NOMO-1 treated with dmso at 0.1 percent for 144 hours (cell line): ENCODE data around the gene CMC1.
"Not testable (repeated sequence)": the region's sequence is repeated elsewhere in the genome, so short reads cannot be mapped to it uniquely, and the experiment has no call there.

Source experiments
- DNase-seq: peaks from one replicate; lab custom pipeline; 2025; ENCODE audit not compliant: unreplicated experiment; lab: John Stamatoyannopoulos, UW

CMC1 gene

GRCh38 chr3:28243424-28244106 is 2.1 kb downstream of the CMC1 start:
- peak; percentile 4 for DNase-seq

GRCh38 chr3:28244491-28244890 is 3.1 kb downstream of the CMC1 start:
- DNase-seq: no peak

GRCh38 chr3:28247286-28247685 is 5.9 kb downstream of the CMC1 start:
- no peak for DNase-seq

- DNase-seq: no peak
These were observed 9.6 kb downstream of the CMC1 start for GRCh38 chr3:28250999-28251398.

- peak; percentile 50 for DNase-seq
These were observed 10.6 kb downstream of the CMC1 start for GRCh38 chr3:28252001-28252431.

- DNase-seq: no peak
These were observed 11.8 kb downstream of the CMC1 start for GRCh38 chr3:28253040-28253715.

- DNase-seq: no peak
These were observed 20.6 kb downstream of the CMC1 start for GRCh38 chr3:28262001-28262400.

GRCh38 chr3:28265641-28266040 is 24.2 kb downstream of the CMC1 start:
- no peak for DNase-seq

- peak; percentile 16 for DNase-seq
These were observed 26.8 kb downstream of the CMC1 start for GRCh38 chr3:28267984-28268849.

- DNase-seq: no peak
These were observed 27.6 kb downstream of the CMC1 start for GRCh38 chr3:28268989-28269388.

GRCh38 chr3:28269884-28270283 is 28.5 kb downstream of the CMC1 start:
- not testable (repeated sequence) for DNase-seq

- no peak for DNase-seq
These were observed 32.4 kb downstream of the CMC1 start for GRCh38 chr3:28273837-28274236.

GRCh38 chr3:28278918-28279317 is 37.5 kb downstream of the CMC1 start:
- no peak for DNase-seq

- DNase-seq: no peak
These were observed 38.4 kb downstream of the CMC1 start for GRCh38 chr3:28279770-28280169.

- DNase-seq: no peak
These were observed 39.4 kb downstream of the CMC1 start for GRCh38 chr3:28280781-28281180.

GRCh38 chr3:28286595-28286994 is 45.2 kb downstream of the CMC1 start:
- DNase-seq: peak; percentile 36

- no peak for DNase-seq
These were observed 45.6 kb downstream of the CMC1 start for GRCh38 chr3:28287046-28287445.

- no peak for DNase-seq
These were observed 49.5 kb downstream of the CMC1 start for GRCh38 chr3:28290863-28291300.

GRCh38 chr3:28291577-28291976 is 50.2 kb downstream of the CMC1 start:
- DNase-seq: no peak

GRCh38 chr3:28292622-28293021 is 51.2 kb downstream of the CMC1 start:
- DNase-seq: no peak

GRCh38 chr3:28294667-28295413 is 53.4 kb downstream of the CMC1 start:
- no peak for DNase-seq
